AG04449 (cell line): ENCODE data around the gene PTTG1IP.

Experiments
- CTCF ChIA-PET: fragments of 350-600 bp; formaldehyde crosslinking; extraction: SDS; loops from one replicate; lab custom pipeline; 2021; ENCODE audit warnings: antibody characterized with exemption; lab: Yijun Ruan, JAX
- POLR2A ChIA-PET: fragments of 400-600, 350-600 bp; formaldehyde crosslinking; extraction: SDS; loops from one replicate; lab custom pipeline; 2020; ENCODE audit warnings: antibody characterized with exemption, inconsistent platforms; lab: Yijun Ruan, JAX
- DNase-seq: peaks from one replicate; pipeline ENCODE4 v3.0.0-alpha.2; 2010; ENCODE audit warnings: low read depth, low spot score
- H3K4me3 ChIP-seq: 2 replicates; pipeline ENCODE4 v1.5.1; 2011; ENCODE audit warnings: low read depth, mild to moderate bottlenecking, control low read depth, low read length
- TF ChIP-seq, protein P1 (sequence below): IDR thresholded peaks from one replicate; pipeline ENCODE4 v1.5.1; 2011; ENCODE audit warnings: mild to moderate bottlenecking, moderate library complexity, low read length, control low read depth, inconsistent platforms; ENCODE audit not compliant: insufficient read depth; ENCODE audit errors: missing control alignments

Gene PTTG1IP

DNA sequence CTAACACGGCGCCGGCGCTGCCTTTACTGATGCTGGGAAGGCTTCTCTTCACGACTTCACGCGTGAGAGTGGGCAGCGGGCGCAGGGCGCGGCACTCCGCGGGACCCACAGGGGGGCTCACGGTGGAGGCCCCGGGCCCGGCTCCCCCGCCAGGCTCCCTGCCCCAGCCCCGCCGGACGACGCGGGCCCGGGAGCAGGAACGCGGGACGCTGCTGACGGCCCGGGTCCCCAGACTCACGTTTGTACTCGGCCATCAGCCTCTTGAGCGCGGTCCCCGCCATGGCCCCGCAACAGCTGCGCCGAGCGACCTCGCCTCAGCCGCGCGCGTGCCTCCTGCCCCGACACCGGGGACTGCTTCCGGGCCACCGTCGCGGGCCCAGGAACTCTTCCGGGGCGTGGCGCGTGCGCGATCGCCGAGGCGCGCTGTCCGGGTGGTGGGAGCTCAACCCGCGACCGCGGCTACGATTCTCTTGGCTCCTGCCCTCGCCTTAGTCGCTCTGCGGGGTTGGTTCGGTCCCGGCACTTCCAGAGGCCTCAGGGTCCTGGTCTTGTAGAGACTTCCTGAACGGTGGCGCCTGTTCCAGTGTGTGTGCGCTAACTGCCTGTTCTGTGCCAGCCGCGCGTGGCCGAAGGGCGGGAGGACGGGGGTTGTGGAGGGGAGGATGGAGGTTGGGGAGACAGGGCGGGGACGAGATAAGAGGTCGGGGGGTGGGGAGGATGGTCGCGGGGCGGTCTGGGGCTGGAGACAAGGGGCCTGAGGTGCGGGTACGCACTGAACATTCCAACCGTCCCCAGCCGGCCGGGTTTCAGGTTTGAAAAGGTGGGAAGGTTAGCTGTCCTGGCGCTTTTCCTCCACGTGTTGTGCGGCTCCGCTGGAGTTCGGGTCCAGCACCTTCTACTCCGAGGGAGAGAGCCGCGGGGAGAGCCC, 71.8 kb downstream of the PTTG1IP start, which contains the start of gene UBE2G2:
TSS of gene UBE2G2 (minus strand) at position 353 of the 928 bp plus-strand sequence. CDS start at position 281, 72 bp downstream.
- POLR2A ChIA-PET: interaction anchor here (1.0 to 1.5 kb wide), 3 partner anchors 9 to 126 kb away, joined by 4 to 12 read pairs (median 9); partner anchors contain the start of gene PTTG1IP
- peak within 1 kb of the TSS; percentile 93 for H3K4me3 ChIP-seq
- TF ChIP-seq, protein P1, sequence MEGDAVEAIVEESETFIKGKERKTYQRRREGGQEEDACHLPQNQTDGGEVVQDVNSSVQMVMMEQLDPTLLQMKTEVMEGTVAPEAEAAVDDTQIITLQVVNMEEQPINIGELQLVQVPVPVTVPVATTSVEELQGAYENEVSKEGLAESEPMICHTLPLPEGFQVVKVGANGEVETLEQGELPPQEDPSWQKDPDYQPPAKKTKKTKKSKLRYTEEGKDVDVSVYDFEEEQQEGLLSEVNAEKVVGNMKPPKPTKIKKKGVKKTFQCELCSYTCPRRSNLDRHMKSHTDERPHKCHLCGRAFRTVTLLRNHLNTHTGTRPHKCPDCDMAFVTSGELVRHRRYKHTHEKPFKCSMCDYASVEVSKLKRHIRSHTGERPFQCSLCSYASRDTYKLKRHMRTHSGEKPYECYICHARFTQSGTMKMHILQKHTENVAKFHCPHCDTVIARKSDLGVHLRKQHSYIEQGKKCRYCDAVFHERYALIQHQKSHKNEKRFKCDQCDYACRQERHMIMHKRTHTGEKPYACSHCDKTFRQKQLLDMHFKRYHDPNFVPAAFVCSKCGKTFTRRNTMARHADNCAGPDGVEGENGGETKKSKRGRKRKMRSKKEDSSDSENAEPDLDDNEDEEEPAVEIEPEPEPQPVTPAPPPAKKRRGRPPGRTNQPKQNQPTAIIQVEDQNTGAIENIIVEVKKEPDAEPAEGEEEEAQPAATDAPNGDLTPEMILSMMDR: no peak
- DNase-seq: no peak
- CTCF ChIA-PET: interaction anchor here (0.6 to 5.6 kb wide), 18 partner anchors 8 to 336 kb away, joined by 3 to 52 read pairs (median 4); no protein-coding TSS in a partner anchor

DNA sequence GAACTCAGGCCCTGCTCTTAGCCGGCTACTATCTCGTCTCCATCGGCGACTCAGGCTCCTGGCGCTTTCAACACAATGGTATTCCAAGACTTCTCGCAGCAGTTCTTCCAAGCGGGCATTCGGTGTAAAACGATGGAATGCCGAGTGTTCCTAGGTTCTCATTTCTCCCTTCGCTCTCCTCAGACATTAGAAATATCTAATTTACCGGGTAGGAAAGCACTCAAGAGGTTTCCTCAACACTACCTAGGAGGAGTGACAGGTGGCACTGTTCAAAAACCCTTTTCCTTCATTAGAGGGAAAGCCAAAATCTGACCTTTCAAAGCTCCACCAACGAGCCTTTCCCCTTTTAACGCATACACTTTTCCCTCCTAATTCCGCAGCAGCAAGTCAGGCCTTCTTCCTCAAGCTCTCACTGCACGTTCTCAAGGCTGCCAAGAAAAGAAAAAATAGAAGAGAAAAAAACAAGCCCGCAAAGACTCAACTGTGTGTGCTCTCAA, 72.5 kb downstream of the PTTG1IP start:
- ChIA-PET CTCF (interaction anchor here (0.7 to 5.6 kb wide), 22 partner anchors 8 to 336 kb away, joined by 3 to 52 read pairs (median 4); partner anchors contain the start of gene PTTG1IP), POLR2A (interaction anchor here (1.0 to 1.5 kb wide), 3 partner anchors 8 to 126 kb away, joined by 4 to 12 read pairs (median 9); partner anchors contain the start of gene PTTG1IP)
- TF ChIP-seq, protein P1: no peak
- DNase-seq: no peak
- H3K4me3 ChIP-seq: peak overlapping the region; percentile 93

DNA sequence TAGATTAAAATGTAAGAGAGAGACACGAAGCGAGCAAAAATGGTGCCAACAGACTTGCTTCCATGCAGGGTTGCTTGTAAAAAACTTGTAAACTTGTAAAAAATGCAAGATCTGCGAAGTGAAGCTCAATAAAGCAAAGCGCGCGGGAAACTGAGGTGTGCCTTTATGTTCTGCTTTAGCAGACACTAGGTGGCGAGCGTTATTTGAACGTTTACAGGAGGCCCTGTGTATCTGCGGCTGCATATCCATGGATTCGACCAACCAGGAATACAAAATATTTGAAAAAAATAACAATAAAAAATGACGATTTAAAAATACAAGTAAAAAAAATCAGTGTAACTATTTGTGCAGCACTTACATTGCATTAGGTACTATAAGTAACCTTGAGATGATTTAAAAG, 73.4 kb downstream of the PTTG1IP start:
- DNase-seq: no peak
- TF ChIP-seq, protein P1: peak; percentile 27
- CTCF ChIA-PET: interaction anchor here (1.0 to 5.6 kb wide), 19 partner anchors 8 to 338 kb away, joined by 3 to 52 read pairs (median 6); partner anchors contain the start of gene PTTG1IP
- peak overlapping the region; percentile 93 for H3K4me3 ChIP-seq
- POLR2A ChIA-PET: interaction anchor here (1.1 kb wide), 1 partner anchor 74 kb away, joined by 3 read pairs; the partner anchor contains the start of gene PTTG1IP

DNA sequence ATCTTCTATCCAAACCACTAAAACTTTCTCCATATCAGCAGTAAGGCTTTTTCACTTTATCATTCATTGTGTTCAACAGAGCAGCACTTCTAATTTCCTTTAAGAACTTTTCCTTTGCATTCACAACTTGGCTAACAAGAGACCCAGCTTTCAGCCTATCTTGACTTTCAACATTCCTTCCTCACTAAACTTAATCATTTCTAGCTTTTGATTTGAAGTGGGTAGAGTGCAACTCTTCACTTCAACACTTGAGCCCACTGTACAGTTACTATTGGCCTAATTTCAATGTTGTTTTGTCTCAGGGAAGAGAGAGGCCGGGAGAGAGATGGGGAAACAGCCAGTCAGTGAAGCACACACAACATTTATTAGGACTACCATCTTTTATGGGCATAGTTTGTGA, 73.8 kb downstream of the PTTG1IP start:
- POLR2A ChIA-PET: interaction anchor here (1.1 kb wide), 1 partner anchor 74 kb away, joined by 3 read pairs; the partner anchor contains the start of gene PTTG1IP
- no peak overlapping the region for H3K4me3 ChIP-seq

More for the DNA sequence above, 73.8 kb downstream of the PTTG1IP start:
- DNase-seq: no peak
- CTCF ChIA-PET: interaction anchor here (0.7 to 5.6 kb wide), 21 partner anchors 8 to 462 kb away, joined by 3 to 52 read pairs (median 5); partner anchors contain the start of gene PTTG1IP
- TF ChIP-seq, protein P1: no peak
